AG09309 (cell line): ENCODE results near the gene DNMT1.
"Not testable (repeated sequence)": the region's sequence is repeated elsewhere in the genome, so short reads cannot be mapped to it uniquely, and the experiment has no call there.

ENCODE experiments used
- DNase-seq: peaks from one replicate; pipeline ENCODE4 v3.0.0-alpha.2; 2010; ENCODE audit warnings: low read depth
- H3K4me3 ChIP-seq: 2 replicates; pipeline ENCODE4 v1.5.1; 2011; ENCODE audit warnings: mild to moderate bottlenecking, low read depth, low read length, moderate library complexity; ENCODE audit not compliant: control insufficient read depth
- CTCF ChIP-seq: IDR thresholded peaks from 2 replicates; pipeline ENCODE4 v1.5.1; 2011; ENCODE audit warnings: mild to moderate bottlenecking, low read depth, low read length, inconsistent platforms; ENCODE audit not compliant: insufficient read depth, control insufficient read depth; ENCODE audit errors: missing control alignments

Gene DNMT1

GRCh38 chr19:10167459-10167858, 27.3 kb downstream of the DNMT1 start:
- no peak for TF ChIP-seq CTCF
- H3K4me3 ChIP-seq = no peak overlapping the region
- no peak for DNase-seq

GRCh38 chr19:10166501-10166900, 28.3 kb downstream of the DNMT1 start:
- not testable (repeated sequence) for DNase-seq, H3K4me3 ChIP-seq

GRCh38 chr19:10166046-10166445, 28.7 kb downstream of the DNMT1 start:
- TF ChIP-seq CTCF = no peak
- no peak overlapping the region for H3K4me3 ChIP-seq

GRCh38 chr19:10163536-10163935, 31.2 kb downstream of the DNMT1 start:
- TF ChIP-seq CTCF = no peak
- no peak for DNase-seq
- H3K4me3 ChIP-seq = no peak overlapping the region

More at GRCh38 chr19:10166046-10166445, 28.7 kb downstream of the DNMT1 start:
- no peak for DNase-seq

GRCh38 chr19:10159610-10160009, 35.1 kb downstream of the DNMT1 start:
- DNase-seq = no peak
- TF ChIP-seq CTCF = no peak
- no peak overlapping the region for H3K4me3 ChIP-seq

- DNase-seq = no peak
- TF ChIP-seq CTCF = no peak
- H3K4me3 ChIP-seq = no peak overlapping the region
Measured at GRCh38 chr19:10158485-10158884, 36.3 kb downstream of the DNMT1 start.

GRCh38 chr19:10158071-10158470, 36.7 kb downstream of the DNMT1 start:
- no peak for DNase-seq
- TF ChIP-seq CTCF = no peak
- H3K4me3 ChIP-seq = no peak overlapping the region

GRCh38 chr19:10155839-10156238, 38.9 kb downstream of the DNMT1 start:
- no peak for TF ChIP-seq CTCF
- no peak for DNase-seq
- H3K4me3 ChIP-seq = no peak overlapping the region
